Loucy (cell line): Measurements from ENCODE around the gene ABCF2.

Source experiments
- H2AFZ ChIP-seq: fragments of 200-600 bp; sonication (generic); 2 replicates; pipeline ENCODE4 v1.6.0; 2016; ENCODE audit warnings: antibody characterized with exemption, mild to moderate bottlenecking, low read length, moderate library complexity
- H3F3A ChIP-seq: fragments of 200-600 bp; 2 replicates; pipeline ENCODE4 v1.6.0; 2016; ENCODE audit warnings: antibody characterized with exemption, low read depth, mild to moderate bottlenecking
- H3K27me3 ChIP-seq: fragments of 200-600 bp; sonication (generic); 2 replicates; pipeline ENCODE4 v1.6.1; 2014; ENCODE audit warnings: low read length, mild to moderate bottlenecking; ENCODE audit not compliant: insufficient read depth, poor library complexity, severe bottlenecking
- H3K36me3 ChIP-seq: fragments of 200-600 bp; sonication (generic); 2 replicates; pipeline ENCODE4 v1.6.1; 2016; ENCODE audit warnings: low read length; ENCODE audit not compliant: insufficient read depth
- H3K4me1 ChIP-seq: fragments of 200-600 bp; sonication (generic); 2 replicates; pipeline ENCODE4 v1.5.1; 2014; ENCODE audit warnings: low read length, mild to moderate bottlenecking; ENCODE audit not compliant: insufficient read depth, poor library complexity, severe bottlenecking
- H3K4me2 ChIP-seq: fragments of 200-600 bp; sonication (generic); 2 replicates; pipeline ENCODE4 v1.6.0; 2014; ENCODE audit warnings: antibody characterized with exemption, low read length, low read depth, mild to moderate bottlenecking; ENCODE audit not compliant: poor library complexity, severe bottlenecking
- H3K4me3 ChIP-seq: fragments of 200-600 bp; sonication (generic); 2 replicates; pipeline ENCODE4 v1.5.1; 2014; ENCODE audit warnings: low read length, mild to moderate bottlenecking, mixed read lengths; ENCODE audit not compliant: poor library complexity, severe bottlenecking
- H3K79me2 ChIP-seq: fragments of 200-600 bp; sonication (generic); 2 replicates; pipeline ENCODE4 v1.6.1; 2014; ENCODE audit warnings: low read length; ENCODE audit not compliant: insufficient read depth
- H3K9ac ChIP-seq: fragments of 200-600 bp; sonication (generic); 2 replicates; pipeline ENCODE4 v1.6.0; 2014; ENCODE audit warnings: mild to moderate bottlenecking, low read depth, low read length, moderate library complexity; ENCODE audit not compliant: poor library complexity, severe bottlenecking
- H3K9me2 ChIP-seq: fragments of 200-600 bp; sonication (generic); replicated peaks from 2 replicates; pipeline ENCODE4 v1.6.1; 2016; ENCODE audit warnings: low read depth, low read length, mixed read lengths
- H3K9me3 ChIP-seq: fragments of 200-600 bp; sonication (generic); 2 replicates; pipeline ENCODE4 v1.6.1; 2014; ENCODE audit warnings: mild to moderate bottlenecking, antibody characterized with exemption, low read length, low read depth; ENCODE audit not compliant: insufficient read depth
- H4K20me1 ChIP-seq: fragments of 200-600 bp; sonication (generic); 2 replicates; pipeline ENCODE4 v1.6.0; 2014; ENCODE audit warnings: antibody characterized with exemption, low read length, mild to moderate bottlenecking; ENCODE audit not compliant: insufficient read depth, poor library complexity, severe bottlenecking
- EZH2phosphoT487 ChIP-seq: fragments of 200-600 bp; IDR thresholded peaks from 2 replicates; pipeline ENCODE4 v1.6.1; 2018; ENCODE audit warnings: antibody characterized with exemption, mild to moderate bottlenecking, moderate library complexity, borderline replicate concordance
- TF ChIP-seq, protein P1 (sequence below): fragments of 200-600 bp; sonication (generic); conservative IDR thresholded peaks from 2 replicates; pipeline ENCODE4 v1.5.1; 2014; ENCODE audit warnings: mild to moderate bottlenecking, antibody characterized with exemption, low read length

The ABCF2 gene

GRCh38 chr7:151185762-151186639, 41.0 kb downstream of the ABCF2 start:
- H3K4me1 ChIP-seq: peaks cover 11% of the 10 kb centered on the region
- H3K4me2 ChIP-seq: no peak overlapping the region
- no peaks in the 10 kb centered on the region for H3K9me2 ChIP-seq
- no peaks in the 10 kb centered on the region for H3K27me3 ChIP-seq
- H3K36me3 ChIP-seq: no peaks in the 10 kb centered on the region
- H3K9me3 ChIP-seq: no peaks in the 10 kb centered on the region
- H2AFZ ChIP-seq: no peak overlapping the region
- H3K79me2 ChIP-seq: no peaks in the 10 kb centered on the region
- no peaks in the 10 kb centered on the region for H3F3A ChIP-seq
- no peaks in the 10 kb centered on the region for H4K20me1 ChIP-seq
- no peak overlapping the region for H3K4me3 ChIP-seq
- TF ChIP-seq, protein P1, sequence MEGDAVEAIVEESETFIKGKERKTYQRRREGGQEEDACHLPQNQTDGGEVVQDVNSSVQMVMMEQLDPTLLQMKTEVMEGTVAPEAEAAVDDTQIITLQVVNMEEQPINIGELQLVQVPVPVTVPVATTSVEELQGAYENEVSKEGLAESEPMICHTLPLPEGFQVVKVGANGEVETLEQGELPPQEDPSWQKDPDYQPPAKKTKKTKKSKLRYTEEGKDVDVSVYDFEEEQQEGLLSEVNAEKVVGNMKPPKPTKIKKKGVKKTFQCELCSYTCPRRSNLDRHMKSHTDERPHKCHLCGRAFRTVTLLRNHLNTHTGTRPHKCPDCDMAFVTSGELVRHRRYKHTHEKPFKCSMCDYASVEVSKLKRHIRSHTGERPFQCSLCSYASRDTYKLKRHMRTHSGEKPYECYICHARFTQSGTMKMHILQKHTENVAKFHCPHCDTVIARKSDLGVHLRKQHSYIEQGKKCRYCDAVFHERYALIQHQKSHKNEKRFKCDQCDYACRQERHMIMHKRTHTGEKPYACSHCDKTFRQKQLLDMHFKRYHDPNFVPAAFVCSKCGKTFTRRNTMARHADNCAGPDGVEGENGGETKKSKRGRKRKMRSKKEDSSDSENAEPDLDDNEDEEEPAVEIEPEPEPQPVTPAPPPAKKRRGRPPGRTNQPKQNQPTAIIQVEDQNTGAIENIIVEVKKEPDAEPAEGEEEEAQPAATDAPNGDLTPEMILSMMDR: no peak
- no peak for TF ChIP-seq EZH2phosphoT487
- no peak overlapping the region for H3K9ac ChIP-seq

DNA sequence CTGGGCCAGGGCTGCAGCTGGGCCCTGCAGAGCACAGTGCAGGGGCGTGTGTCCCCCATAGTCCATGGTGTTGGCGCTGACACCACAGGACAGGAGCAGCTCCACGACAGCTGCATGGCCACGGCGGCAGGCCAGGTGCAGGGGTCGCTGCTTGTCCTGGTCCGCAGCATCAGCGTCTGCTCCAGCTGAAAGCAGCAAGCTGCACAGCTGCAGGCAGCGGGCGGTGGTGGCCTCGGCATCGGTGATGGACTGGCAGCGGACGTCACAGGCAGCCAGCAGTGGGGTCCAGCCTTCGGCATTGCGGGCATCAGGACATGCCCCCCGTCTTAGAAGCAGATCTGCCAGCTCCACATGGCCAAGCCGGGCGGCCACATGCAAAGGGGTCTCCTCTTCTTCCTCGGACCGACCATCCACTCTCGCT, 46.0 kb downstream of the ABCF2 start:
- TF ChIP-seq EZH2phosphoT487: no peak
- Histone ChIP-seq H3K9ac (no peak overlapping the region), H2AFZ (no peak overlapping the region), H3K4me3 (no peak overlapping the region), H3K27me3 (no peaks in the 10 kb centered on the region), H3K36me3 (no peaks in the 10 kb centered on the region), H3K4me2 (no peak overlapping the region), H3K9me2 (no peaks in the 10 kb centered on the region), H4K20me1 (no peaks in the 10 kb centered on the region), H3K9me3 (no peaks in the 10 kb centered on the region), H3K4me1 (no peaks in the 10 kb centered on the region), H3K79me2 (no peaks in the 10 kb centered on the region), H3F3A (no peaks in the 10 kb centered on the region)

DNA sequence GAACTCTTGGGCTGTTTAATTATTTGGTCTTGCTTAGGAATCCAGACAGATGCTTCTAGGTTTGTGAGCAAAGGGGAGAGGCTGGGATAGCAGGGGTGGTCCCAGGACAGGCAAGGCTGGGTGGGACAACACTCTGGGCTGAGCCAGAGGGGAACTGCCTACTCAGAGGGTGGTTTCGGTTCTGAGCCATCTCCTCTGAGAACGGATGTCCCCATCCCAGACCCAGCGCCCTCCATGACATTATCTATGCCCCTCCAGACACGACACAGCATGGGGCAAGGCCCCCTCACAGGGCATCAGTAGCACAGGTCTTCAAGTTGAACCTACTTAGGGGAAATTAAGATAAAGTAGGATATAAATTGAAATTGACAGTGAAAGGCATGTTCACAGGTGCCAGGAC, 47.1 kb downstream of the ABCF2 start:
- no peak overlapping the region for H3K9ac ChIP-seq
- no peaks in the 10 kb centered on the region for H4K20me1 ChIP-seq
- no peaks in the 10 kb centered on the region for H3K9me2 ChIP-seq
- no peak overlapping the region for H2AFZ ChIP-seq
- H3K4me2 ChIP-seq: no peak overlapping the region
- TF ChIP-seq, protein P1: no peak
- no peak for TF ChIP-seq EZH2phosphoT487
- no peaks in the 10 kb centered on the region for H3K36me3 ChIP-seq
- no peaks in the 10 kb centered on the region for H3K9me3 ChIP-seq
- no peaks in the 10 kb centered on the region for H3K27me3 ChIP-seq
- no peaks in the 10 kb centered on the region for H3K79me2 ChIP-seq
- no peaks in the 10 kb centered on the region for H3K4me1 ChIP-seq
- no peak overlapping the region for H3K4me3 ChIP-seq
- H3F3A ChIP-seq: no peaks in the 10 kb centered on the region
